Limb (tissue), 2 donors: ENCODE results near the gene CELA2B.
"Not testable (repeated sequence)": the region's sequence is repeated elsewhere in the genome, so short reads cannot be mapped to it uniquely, and the experiment has no call there.

Experiments used
- DNase-seq, 2 donors: peaks; one replicate each; pipeline ENCODE4 v3.0.0-alpha.2; 2016; ENCODE audit errors: extremely low spot score in 2 of 2

The CELA2B gene

DNA sequence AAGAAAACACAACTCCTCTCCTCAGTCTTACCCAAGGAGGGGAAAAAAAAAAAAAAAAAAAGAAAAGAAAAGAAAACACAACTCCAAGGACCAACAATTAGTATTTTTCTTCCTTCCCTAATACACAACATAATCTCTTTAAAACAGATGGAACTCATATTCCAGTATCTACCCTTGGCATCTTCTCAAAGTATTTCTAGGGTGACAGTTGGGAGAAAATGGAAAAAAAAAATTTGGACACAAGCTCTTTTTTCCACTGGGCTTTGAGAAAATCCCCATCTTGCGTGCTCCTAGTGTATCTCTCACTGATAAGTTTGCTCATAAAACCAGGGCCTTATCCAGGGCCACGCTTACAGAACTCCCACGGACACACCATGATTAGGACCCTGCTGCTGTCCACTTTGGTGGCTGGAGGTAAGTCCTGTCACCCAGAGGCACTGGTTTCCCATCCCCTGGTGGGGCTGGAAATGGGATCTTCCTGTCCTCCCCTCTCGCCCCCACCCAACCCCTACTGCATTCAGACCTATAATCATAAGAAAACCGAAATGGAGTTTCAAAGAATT is at the start of gene CELA2B:
Gene CELA2B, plus strand, starts transcription at position 353 of the 563 bp plus-strand sequence. Its CDS starts 22 bp downstream, at position 375.
- no peak for DNase-seq

DNA sequence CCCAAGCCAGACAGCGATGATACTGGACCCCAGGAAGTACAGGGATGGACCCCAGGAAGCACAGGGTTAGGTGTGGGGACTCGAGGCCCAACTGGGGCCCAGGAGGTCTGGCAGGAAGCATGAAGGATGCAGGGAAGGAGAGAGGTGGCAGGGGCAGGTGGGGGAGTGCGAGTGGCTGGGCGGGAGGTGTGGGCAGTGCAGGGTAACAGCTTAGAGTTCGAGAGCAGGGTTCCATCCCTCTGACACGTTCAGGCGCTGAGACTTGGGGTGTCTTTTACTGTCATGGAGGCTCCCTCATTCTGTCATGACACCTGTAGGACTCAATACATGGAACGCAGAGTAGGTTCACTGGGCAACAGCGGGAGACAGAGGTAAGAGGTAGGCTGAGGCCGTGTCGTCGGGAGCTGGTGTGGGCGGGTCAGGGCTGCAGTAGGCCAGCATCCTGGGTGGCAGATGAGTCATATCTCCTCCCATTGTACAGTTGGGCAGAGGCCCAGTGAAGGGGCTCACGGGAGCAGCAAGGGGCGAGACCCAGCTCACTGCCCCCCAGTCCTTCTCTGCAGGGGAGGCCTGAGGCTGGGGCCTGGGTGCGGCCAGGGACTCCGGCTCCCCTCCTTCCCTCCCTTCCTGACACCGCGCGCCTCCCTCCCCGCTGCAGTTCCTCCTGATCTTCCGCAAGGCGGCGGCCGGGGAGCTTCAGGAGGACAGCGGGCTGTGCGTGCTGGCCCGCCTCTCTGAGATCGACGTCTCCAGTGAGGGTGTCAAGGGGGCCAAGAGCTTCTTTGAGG is 49.2 kb upstream of the CELA2B start:
- DNase-seq, result no peak

DNA sequence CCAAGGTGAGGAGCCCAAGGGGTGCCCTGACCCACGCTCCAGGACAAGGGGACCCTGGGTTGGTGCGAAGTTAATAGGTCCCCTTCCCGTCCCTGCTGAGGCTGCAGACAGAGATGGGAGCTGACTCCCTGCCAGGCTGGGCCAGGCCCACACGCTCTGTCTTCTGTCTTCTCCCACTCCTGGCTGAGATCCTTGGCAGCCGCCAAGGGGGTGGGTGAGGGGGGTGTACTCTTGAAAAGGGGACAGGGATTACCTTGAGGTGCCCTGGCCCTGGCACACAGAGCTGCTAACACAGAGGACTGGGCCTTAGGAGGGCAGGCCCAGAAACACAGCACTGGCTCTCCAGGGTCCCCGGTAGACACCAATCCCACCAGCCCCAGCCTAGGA is 48.6 kb upstream of the CELA2B start:
- DNase-seq, result no peak

DNA sequence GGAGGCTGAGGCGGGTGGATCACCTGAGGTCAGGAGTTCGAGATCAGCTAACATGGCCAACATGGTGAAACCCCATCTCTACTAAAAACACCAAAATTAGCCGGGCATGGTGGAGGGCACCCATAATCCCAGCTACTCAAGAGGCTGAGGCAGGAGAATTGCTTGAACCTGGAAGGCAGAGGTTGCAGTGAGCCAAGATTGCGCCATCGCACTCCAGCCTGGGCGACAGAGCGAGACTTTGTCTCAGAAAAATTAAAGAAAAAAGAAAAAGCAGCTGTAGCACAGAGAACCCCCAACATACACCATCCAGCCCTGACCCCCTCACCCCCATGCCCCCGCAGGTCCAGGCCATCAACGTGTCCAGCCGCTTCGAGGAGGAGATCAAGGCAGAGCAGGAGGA is 47.7 kb upstream of the CELA2B start:
- DNase-seq, result not testable (repeated sequence)

DNA sequence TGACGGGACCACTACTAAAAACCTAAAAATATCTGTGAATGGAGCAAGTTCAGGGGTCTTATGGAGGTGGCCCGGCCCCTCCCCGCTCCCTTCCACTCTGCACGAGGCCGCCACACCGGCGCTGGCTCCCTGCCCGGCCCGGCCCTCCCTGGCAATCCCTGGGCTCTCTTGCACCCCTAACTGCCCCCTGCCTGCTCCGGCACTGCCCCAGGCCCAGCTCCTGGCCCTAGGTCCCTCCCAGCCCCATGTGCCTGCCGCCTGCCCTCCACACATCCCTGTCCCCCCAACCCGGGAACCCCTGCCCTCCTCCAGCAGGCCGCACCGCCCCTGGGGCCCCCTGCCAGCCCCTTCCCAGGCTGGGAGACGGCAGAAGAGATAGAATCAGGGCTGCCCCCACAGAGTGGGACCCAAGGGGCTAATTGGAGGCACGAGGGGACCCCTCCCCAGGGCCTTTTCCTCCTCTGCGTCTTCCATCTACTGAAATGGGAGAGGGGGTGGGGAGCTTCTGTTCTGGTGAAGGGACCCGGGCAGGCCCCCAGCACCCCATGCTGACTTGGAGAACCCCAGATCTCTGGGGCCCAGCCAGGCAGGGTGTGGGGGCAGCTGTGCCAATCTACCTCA is 47.0 kb upstream of the CELA2B start:
- no peak for DNase-seq

DNA sequence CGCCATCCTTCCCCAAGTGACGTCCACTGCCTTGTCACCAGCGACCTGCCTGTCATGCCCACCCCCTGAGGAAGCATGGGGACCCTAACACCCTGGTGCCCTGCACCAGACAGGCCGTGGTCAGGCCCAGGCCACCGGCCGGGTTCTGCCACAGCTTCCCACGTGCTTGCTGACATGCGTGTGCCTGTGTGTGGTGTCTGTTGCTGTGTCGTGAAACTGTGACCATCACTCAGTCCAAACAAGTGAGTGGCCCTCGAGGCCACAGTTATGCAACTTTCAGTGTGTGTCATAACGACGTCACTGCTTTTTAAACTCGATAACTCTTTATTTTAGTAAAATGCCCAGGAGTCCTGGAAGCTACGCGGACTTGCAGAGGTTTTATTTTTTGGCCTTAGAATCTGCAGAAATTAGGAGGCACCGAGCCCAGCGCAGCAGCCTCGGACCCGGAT is 46.2 kb upstream of the CELA2B start:
- no peak for DNase-seq

DNA sequence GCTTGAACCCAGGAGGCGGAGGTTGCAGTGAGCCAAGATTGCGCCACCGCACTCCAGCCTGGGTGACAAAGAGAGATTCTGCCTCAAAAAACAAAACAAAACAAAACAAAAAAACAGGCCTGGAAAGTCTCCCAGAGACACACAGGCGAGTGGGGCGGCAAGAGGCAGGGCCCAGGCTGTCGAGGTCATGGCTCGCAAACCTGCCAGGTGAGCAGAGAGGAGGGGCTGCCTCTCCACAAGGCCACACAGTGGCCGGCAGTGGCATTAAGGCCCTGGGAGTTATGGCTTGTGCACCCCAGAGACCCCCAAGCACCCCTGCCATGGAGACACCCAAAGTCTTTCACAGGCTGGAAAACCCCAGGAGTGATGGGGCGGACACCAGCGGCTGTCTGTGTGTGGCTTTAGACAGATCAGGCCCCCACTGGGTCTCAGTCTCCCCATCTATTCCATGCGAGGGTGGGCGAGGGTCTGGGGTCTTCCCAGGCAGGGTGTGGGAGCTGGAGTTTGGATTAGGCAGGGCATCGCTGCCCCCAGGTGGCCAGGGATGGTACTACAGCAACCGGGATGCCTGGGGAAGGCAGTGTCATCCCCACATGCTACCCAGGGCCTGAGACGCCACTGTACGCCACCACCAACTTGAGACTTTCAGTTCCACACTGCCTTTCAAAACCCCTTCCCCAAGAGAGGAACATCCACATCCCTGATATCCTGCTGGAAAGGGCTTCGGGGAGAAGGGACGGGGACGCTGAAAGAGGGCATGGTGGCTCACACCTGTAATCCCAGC is 44.9 kb upstream of the CELA2B start:
- DNase-seq, result peak; percentile 50 to 91

DNA sequence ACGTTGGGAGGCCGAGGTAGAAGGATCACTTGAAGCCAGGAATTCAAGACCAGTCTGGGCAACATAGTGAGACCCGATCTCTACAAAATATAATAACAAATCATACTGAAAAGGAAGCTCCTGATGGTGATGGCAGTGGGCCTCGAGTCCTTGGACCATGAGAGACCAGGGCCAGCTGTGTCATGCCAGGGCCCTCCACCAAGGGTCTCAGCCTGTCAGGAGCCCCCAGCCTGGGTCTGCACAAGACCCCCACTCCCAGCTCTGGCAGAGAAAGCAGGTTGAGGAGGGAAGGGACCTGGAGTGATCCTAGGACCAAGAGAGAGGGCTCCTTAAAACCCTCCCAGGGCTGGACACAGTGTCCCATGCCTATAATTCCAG is 44.3 kb upstream of the CELA2B start:
- DNase-seq, result no peak

DNA sequence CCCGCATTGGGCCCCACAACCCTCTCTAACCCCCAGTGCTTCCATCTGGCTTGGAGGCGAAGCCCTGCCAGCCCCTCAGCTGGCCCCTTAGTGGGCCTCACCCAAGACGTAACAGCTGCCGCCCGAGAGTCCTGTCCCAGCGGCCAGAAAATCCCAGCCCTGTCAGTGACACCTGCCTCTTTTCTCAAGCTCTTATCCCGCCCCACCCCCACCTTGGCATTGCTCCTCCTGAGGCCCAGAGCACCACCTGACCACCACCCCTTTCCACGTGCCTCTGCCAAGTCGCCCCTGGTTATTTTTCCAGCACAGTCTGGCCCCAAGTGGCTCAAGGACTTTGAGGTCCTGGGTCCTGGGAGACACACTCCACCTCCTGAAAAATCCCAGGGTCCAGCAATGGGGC is 43.6 kb upstream of the CELA2B start:
- peak; percentile 48 to 68 for DNase-seq

DNA sequence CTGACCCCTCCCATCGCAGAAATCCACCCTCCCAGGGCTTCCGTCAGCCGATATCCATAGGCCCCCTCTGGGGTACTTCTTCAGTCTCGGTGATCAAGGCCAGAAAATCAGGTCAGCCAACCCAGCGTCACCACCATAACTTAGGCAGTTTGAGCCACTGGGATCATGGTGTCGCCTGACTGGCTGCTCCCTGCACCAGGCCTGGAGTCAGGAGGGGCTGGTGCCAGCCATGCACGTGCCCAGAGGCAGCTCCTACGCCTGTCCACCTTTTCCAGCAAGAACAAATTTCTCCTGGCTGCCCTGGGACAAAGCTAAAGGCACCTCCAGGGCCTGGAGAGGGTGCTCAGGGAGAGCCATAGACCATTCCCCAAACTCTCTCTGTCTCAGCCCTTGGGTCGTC is 42.4 kb upstream of the CELA2B start:
- no peak for DNase-seq

DNA sequence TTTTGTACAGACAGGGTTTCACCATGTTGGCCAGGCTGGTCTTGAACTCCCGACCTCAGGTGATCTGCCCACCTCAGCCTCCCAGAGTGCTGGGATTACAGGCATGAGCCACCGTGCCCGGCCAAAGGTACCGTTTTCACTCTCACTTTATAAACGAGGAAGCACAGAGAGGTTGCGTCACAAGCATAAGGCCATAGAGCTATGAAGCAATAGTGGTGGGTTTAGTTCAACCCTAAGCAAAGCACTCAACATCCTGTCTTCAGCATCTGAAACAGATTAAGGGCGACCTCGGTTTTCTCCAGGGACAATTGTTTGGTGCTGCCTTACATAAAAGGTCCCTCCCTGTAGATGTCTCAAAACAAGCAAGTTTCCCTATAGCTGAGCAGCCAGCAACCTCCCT is 41.2 kb upstream of the CELA2B start:
- not testable (repeated sequence) for DNase-seq

DNA sequence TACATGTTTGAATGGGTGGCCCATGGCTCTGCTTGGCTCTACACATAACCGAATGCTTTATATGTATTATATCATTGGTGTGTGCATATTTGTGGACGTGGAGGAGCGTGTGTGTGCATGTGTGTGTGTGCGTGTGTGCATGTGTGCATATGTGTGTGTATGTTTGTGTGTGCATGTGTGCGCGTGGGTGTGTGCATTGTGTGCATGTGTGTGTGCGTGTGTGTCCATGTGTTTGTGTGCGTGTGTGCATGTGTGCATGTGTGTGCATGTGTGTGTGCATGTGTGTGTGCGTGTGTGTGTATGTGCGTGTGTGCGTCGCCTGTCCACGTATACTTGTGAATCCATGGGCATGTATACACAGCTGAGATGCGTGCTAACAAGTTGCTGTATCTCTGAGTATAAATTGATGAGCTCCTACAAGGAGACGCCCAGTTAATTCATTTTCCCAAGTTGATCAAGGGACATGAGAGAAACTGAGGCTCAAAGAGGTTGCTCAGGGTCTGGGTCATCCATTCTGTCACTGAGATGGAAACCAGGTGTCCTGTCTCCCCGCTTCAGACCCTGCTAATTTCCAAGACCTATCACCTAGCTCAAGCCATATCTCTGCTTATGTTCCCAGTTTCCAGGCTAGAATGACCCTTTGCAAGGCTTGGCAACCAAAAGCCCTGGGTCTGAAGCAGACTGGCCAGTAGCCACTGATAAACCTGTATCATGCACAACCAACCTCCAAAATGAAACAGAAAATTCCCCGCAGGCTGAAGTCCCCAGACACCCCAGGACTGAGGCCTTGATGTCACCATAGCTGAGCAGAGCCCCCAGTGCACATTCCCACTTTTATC is 40.4 kb upstream of the CELA2B start:
- no peak for DNase-seq

DNA sequence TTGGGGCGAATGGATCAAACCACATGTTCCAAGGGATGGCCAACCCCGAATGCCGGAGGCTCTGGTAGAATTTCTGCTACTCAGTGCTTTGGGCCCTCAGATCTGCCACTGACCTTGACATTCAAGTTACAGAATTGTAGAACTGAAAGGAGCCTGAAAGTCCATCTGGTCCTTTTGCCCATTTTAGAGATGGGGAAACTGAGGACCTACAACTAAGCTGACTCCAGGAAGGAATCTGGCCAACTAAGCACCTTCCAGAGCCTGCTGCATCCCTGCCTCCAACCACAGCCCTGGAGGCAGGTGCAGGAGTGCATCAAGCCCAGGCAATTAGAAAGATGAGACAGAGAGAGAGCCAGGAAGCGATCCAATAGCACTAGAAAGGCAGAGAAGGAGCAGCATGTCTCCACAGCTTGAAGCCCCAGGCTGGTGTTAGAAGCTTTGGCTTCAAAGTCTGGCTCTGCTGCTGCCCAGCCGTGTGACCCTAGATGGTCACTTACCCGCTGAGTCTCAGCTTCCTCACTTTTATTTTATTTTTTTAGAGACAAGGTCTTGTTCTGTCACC is 38.9 kb upstream of the CELA2B start:
- DNase-seq, result no peak

DNA sequence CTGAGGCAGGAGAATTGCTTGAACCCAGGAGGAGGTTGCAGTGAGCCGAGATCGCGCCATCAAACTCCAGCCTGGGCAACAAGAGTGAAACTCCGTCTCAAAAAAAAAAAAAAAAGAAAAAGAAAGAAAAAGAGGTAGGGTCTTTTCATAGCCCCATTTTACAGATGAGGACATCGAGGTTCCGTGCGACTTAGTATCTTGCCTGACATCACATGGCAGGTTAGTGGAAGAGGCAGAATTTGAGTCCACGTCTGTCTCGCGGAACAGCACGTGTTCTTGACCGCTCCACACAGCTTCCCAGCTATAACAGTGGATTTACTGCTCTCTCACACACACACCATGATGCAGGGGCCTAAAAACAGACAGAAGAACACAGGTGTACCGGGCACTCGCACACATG is 36.6 kb upstream of the CELA2B start:
- DNase-seq, result no peak

DNA sequence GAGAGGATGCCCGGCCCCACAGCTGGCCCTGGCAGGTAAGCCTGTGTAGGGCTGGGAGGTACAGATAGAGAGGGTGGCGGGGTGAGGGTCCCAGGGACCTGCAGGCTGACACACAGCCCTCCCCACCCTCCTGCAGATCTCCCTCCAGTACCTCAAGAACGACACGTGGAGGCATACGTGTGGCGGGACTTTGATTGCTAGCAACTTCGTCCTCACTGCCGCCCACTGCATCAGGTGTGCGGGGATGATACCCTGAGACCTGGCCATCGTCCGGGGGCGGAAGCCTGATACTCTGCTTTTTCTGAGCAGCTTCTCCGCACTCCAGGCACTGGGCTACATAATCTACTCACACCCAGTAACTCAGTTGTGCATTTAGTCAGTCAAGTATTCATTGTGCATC is 35.5 kb upstream of the CELA2B start:
- no peak for DNase-seq

DNA sequence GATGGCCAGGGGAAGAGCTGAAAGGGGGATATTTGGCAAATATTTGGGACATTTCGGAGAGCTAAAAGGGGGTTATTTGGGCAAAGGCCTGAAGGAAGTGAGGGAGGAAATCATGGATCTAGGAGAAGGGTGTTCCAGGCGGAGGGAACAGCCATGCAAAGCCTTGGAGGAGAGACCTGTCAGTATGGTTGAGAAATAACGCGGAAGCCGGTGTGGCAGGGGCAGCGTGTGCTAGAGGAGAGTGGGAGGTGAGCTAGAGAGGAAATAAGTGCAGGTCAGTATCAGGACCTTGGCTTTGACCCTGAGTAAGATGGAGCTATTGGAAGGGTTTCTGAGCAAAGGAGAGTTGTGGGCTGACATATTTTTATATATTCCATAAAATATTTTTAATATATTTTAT is 34.7 kb upstream of the CELA2B start:
- DNase-seq, result no peak

DNA sequence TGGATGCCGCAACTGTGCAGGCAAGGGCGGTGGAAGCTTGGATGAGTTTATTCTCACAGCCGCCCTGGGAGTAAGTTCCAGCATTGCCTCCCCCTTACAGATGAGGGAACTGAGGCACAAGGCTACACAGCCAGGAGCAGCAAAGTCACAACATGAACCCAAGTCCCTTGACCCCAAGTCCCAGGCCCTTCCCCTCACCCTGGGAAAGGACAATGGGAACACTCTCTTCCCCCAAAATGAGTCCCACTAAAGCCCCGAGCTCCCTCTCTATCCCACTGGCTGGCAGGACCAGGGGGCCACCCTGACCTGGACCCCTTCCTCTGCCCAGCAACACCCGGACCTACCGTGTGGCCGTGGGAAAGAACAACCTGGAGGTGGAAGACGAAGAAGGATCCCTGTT is 33.8 kb upstream of the CELA2B start:
- no peak for DNase-seq

DNA sequence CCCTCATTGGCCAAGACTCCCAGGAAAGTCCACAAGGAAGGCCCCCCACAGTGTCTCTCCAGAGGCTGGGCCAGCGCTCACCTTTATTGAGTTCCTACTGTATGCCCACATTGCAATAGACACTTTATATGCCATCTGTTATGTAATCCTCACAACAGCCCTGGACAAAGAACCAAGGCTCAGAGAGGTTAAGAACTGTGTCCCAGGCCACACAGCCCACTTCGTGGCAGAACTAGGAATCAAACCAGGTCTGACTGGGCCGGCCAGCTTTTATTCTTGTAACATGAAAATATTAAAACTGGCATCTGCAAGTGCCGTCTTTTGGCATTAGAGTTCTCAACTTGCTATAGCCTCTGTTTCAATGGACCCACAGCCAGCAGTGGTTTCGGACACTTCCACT is 33.1 kb upstream of the CELA2B start:
- DNase-seq, result no peak

DNA sequence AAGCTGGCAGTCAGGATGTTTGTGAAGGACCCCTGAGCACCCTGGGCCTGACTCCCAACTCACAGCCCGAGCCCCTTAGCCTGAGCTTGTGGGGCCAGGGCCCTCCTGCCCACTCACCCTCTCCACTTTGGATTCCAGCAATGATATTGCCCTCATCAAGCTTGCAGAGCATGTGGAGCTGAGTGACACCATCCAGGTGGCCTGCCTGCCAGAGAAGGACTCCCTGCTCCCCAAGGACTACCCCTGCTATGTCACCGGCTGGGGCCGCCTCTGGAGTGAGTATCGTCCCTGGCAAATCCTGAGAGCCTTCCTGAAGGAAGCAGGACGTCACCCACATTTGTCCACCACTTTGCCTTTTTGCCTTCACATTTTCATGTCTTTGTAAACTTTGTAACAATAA is 32.6 kb upstream of the CELA2B start:
- no peak for DNase-seq

DNA sequence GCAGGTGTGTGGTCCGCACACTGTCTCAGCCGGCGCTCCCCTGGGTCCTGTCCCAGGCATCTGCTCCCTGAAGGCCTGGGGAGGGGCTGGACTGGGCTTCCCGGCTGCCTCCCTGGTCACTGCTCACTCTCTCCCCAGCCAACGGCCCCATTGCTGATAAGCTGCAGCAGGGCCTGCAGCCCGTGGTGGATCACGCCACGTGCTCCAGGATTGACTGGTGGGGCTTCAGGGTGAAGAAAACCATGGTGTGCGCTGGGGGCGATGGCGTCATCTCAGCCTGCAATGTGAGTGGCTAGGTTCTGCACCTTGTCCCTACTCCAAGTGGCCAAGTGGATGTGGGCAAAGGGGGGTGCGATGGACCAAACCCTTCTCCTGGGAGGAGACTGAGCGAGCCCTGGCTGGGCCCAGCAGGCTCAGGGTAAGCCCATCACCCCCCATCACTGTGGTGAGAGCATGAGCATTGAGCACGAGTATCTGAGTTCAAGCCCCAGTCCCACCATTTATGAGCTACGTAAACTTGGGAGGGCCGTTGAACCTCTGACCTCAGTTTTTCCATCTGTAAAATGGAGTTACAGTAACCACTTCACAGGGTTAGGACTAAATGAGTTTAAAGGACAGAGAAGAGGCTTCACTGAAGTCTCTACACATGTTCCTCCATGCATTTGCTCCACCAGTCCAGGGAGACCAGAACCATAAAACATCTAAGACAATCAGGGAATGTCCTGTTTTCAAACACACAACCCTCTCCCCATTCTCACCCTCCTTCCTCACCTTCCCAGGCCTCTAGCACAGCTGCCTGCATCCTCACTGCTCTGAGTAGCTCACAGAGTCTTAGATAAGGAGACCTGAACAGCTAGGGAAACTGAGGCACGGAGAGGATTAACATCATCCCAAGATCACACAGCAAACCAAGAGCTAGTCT is 31.2 kb upstream of the CELA2B start:
- no peak for DNase-seq
